ENCODE measurements around the gene ACLY. TPM values are rescaled to one million over a fixed set of nuclear protein-coding genes. Genes with fewer than 3 reads are reported as not detected.

ACLY gene
- total RNA-seq, result 271 and 273 TPM in 2 replicates

- peak within 1 kb of the TSS; percentile 98 for H3K4me2 ChIP-seq (ENCODE audit: insufficient read depth, low read length)
- DNase-seq (ENCODE audit: insufficient read length, low spot score, missing footprints), result peak; percentile 98
- no peaks in the 10 kb centered on the region for H3K9me3 ChIP-seq (ENCODE audit: low read depth, low read length)
- peak within 1 kb of the TSS; percentile 81 for H3K27ac ChIP-seq (ENCODE audit: low read depth, low read length)
- H3K79me2 ChIP-seq (ENCODE audit: insufficient read depth, low read length), result peaks cover 52% of the 10 kb centered on the region
- peak within 1 kb of the TSS; percentile 91 for H2AFZ ChIP-seq (ENCODE audit: low read length)
- H3K4me3 ChIP-seq (ENCODE audit: insufficient read depth, low read length), result peak within 1 kb of the TSS; percentile 100
- TF ChIP-seq, protein P1, sequence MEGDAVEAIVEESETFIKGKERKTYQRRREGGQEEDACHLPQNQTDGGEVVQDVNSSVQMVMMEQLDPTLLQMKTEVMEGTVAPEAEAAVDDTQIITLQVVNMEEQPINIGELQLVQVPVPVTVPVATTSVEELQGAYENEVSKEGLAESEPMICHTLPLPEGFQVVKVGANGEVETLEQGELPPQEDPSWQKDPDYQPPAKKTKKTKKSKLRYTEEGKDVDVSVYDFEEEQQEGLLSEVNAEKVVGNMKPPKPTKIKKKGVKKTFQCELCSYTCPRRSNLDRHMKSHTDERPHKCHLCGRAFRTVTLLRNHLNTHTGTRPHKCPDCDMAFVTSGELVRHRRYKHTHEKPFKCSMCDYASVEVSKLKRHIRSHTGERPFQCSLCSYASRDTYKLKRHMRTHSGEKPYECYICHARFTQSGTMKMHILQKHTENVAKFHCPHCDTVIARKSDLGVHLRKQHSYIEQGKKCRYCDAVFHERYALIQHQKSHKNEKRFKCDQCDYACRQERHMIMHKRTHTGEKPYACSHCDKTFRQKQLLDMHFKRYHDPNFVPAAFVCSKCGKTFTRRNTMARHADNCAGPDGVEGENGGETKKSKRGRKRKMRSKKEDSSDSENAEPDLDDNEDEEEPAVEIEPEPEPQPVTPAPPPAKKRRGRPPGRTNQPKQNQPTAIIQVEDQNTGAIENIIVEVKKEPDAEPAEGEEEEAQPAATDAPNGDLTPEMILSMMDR (IDR thresholded peaks at IDR 0.05; ENCODE audit: extremely low read depth, low read depth, low read length), result no peak
- H4K20me1 ChIP-seq (ENCODE audit: insufficient read depth, low read length), result peaks cover 47% of the 10 kb centered on the region
- peaks cover 9% of the 10 kb centered on the region for H3K36me3 ChIP-seq (ENCODE audit: insufficient read depth, low read length)
- H3K4me1 ChIP-seq (ENCODE audit: insufficient read depth, low read length), result peaks cover 49% of the 10 kb centered on the region
- no peaks in the 10 kb centered on the region for H3K27me3 ChIP-seq (ENCODE audit: insufficient read depth, low read length)
Measured at GRCh38 chr17:41918314-41919164, at the start of gene ACLY. TSS of gene ACLY (minus strand) at chr17:41918951. CDS start at chr17:41913873, 5,078 bp downstream.

DNA sequence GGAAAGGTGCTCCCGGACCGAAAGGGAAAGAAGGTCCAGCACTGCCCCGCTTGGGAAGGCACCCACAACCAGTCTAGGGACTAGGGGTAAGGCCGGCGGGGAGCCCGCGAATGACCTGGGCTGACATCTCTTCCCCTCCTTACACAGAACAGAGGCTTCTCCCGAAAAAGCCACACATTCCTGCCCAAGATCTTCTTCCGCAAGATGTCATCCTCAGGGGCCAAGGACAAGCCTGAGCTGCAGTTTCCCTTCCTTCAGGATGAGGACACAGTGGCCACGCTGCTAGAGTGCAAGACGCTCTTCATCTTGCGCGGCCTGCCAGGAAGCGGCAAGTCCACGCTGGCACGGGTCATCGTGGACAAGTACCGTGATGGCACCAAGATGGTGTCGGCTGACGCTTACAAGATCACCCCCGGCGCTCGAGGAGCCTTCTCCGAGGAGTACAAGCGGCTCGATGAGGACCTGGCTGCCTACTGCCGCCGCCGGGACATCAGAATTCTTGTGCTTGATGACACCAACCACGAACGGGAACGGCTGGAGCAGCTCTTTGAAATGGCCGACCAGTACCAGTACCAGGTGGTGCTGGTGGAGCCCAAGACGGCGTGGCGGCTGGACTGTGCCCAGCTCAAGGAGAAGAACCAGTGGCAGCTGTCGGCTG, 49.3 kb upstream of the ACLY start:
- Histone ChIP-seq H3K79me2 (ENCODE audit: insufficient read depth, low read length) (peaks cover 60% of the 10 kb centered on the region), H3K27ac (ENCODE audit: low read depth, low read length) (peak overlapping the region; percentile 75), H4K20me1 (ENCODE audit: insufficient read depth, low read length) (peaks cover 31% of the 10 kb centered on the region), H3K4me2 (ENCODE audit: insufficient read depth, low read length) (peak overlapping the region; percentile 95), H3K27me3 (ENCODE audit: insufficient read depth, low read length) (no peaks in the 10 kb centered on the region), H3K36me3 (ENCODE audit: insufficient read depth, low read length) (peaks cover 47% of the 10 kb centered on the region), H2AFZ (ENCODE audit: low read length) (no peak overlapping the region), H3K9me3 (ENCODE audit: low read depth, low read length) (no peaks in the 10 kb centered on the region), H3K4me3 (ENCODE audit: insufficient read depth, low read length) (peak overlapping the region; percentile 88), H3K4me1 (ENCODE audit: insufficient read depth, low read length) (peaks cover 41% of the 10 kb centered on the region)
- TF ChIP-seq, protein P1 (IDR thresholded peaks at IDR 0.05; ENCODE audit: extremely low read depth, low read depth, low read length), result no peak
- DNase-seq (ENCODE audit: insufficient read length, low spot score, missing footprints), result no peak

GRCh38 chr17:41967141-41967920, 48.6 kb upstream of the ACLY start:
- TF ChIP-seq, protein P1 (IDR thresholded peaks at IDR 0.05; ENCODE audit: extremely low read depth, low read depth, low read length), result no peak
- no peak overlapping the region for H2AFZ ChIP-seq (ENCODE audit: low read length)
- H3K4me3 ChIP-seq (ENCODE audit: insufficient read depth, low read length), result peak overlapping the region; percentile 88
- no peaks in the 10 kb centered on the region for H3K9me3 ChIP-seq (ENCODE audit: low read depth, low read length)
- H3K27me3 ChIP-seq (ENCODE audit: insufficient read depth, low read length), result no peaks in the 10 kb centered on the region
- H3K79me2 ChIP-seq (ENCODE audit: insufficient read depth, low read length), result peaks cover 52% of the 10 kb centered on the region
- peak overlapping the region; percentile 95 for H3K4me2 ChIP-seq (ENCODE audit: insufficient read depth, low read length)
- peak; percentile 88 for DNase-seq (ENCODE audit: insufficient read length, low spot score, missing footprints)
- peaks cover 30% of the 10 kb centered on the region for H4K20me1 ChIP-seq (ENCODE audit: insufficient read depth, low read length)
- peaks cover 39% of the 10 kb centered on the region for H3K36me3 ChIP-seq (ENCODE audit: insufficient read depth, low read length)
- H3K4me1 ChIP-seq (ENCODE audit: insufficient read depth, low read length), result peaks cover 34% of the 10 kb centered on the region
- H3K27ac ChIP-seq (ENCODE audit: low read depth, low read length), result peak overlapping the region; percentile 75
